HG03571 (cell line): Measurements from ENCODE around the gene AK3.
"Not testable (repeated sequence)": the region's sequence is repeated elsewhere in the genome, so short reads cannot be mapped to it uniquely, and the experiment has no call there.

Source experiments
- ATAC-seq: cut with Tn5 transposase; IDR thresholded peaks from one replicate; pipeline ENCODE4 v1.9.1; 2021; ENCODE audit not compliant: unreplicated experiment

The AK3 gene

DNA sequence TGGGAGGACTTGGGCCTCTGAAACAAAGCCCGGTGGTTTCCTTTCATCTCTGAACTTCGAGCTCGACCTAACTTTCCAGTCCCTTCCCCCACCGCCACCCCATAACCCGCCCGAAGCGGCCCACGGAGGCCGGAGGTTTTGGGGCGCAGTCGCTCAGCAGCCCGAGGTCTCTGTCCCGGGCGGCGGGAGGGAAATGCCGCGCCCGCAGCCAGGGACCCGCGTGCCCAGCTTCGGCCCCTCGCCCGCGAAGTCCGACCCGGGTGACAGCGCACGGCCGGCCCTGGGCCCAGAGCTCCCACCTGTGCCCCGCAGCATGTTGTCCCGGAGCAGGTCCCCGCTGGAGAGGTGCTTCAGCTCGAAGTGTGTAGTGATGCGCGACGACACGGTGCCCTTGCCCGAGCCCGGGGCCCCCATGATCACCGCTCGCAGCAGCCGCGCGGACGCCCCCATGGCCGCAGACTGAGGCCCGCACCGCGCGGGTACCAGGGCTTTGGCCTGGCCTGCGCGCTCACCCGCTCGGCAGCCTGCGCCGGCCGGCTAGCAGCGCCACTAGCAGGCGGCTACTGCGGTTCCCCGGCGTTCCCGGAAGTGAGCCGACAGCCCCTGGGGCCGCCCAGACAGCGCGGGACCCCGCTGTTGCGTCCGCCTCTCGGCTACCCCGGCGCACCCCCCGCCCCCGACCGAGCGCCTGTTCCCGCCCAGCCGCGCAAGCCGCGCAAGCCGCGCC, at the start of gene AK3:
Gene AK3 (minus strand): TSS at position 565 of the 727 bp plus-strand sequence. CDS start 115 bp downstream, at position 450.
- peak; percentile 87 for ATAC-seq

DNA sequence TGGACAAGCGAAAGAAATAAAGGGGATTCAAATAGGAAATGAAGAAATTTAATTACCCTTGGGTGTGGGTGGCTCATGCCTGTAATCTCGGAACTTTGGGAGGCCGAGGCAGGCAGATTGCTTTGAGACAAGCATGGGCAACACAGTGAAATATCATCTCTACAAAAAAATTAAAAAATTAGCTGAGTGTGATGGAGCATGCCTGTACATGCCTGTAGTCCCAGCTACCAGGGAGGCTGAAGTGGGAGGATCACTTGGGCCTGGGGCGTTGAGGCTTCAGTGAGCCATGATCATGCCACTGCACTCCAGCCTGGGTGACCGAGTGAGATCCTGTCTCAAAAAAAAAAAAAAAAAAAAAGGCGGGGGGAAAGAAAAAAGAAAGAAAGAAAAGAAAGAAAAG, 47.7 kb upstream of the AK3 start:
- ATAC-seq, result no peak

DNA sequence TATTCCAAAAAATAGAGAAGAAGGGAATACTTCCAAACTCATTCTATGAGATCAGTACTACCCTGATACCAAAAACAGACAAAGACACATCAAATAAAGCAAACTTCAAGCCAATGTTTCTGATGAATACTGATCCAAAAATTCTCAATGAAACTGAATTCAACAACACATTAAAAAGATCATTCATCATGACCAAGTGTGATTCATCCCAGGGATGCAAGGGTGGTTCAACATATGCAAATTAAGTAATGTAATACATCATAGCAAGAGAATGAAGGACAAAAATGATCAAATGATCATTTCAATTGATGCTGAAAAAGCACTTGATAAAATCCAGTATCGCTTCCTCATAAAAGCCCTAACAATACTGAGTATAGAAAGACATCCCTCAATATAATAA, 46.9 kb upstream of the AK3 start:
- ATAC-seq, result no peak

DNA sequence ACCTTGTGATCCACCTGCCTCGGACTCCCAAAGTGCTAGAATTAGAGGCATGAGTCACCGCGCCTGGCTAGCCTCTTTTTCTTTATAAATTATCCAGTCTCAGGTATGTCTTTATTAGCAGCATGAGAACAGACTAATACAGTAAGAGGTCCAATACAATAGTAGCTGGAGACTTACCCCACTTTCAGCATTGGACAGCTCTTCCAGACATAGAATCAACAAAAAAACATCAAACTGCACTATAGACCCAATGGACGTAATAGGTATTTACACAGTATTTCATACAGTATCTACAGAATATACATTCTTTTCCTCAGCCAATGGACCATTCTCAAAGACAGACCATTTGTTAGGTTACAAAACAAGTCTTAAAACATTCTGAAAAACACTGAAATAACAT, 45.6 kb upstream of the AK3 start:
- ATAC-seq, result no peak

DNA sequence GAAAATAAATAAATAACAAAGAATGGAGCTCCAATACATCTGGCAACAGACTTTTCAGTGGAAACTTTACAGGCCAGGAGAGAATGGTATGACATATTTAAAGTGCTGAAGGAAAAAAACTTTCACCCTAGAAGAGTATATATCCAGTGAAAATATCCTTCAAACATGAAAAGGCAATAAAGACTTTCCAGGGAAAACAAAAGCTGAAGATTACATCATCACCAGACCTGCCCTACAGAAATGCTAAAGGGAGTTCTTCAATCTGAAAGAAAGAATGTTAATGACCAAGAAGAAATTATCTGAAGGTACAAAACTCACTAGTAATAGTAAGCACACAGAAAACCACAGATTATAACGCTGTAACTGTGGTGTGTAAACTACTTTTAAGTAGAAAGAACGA, 43.4 kb upstream of the AK3 start:
- no peak for ATAC-seq

DNA sequence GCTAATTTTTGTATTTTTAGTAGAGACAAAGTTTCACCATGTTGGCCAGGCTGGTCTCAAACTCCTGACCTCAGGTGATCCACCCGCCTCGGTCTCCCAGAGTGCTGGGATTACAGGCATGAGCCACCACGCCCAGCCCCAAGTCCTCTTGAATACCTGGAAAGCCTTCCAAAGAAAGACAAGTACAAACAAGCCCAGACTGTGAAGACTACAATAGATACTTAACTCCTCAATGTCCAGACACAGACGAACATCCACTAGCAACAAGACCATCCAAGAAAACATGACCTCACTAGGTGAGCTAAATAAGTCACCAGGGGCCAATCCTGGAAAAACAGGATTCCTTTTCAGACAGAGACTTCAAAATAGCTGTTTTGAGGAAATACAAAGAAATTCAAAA, 42.2 kb upstream of the AK3 start:
- not testable (repeated sequence) for ATAC-seq

DNA sequence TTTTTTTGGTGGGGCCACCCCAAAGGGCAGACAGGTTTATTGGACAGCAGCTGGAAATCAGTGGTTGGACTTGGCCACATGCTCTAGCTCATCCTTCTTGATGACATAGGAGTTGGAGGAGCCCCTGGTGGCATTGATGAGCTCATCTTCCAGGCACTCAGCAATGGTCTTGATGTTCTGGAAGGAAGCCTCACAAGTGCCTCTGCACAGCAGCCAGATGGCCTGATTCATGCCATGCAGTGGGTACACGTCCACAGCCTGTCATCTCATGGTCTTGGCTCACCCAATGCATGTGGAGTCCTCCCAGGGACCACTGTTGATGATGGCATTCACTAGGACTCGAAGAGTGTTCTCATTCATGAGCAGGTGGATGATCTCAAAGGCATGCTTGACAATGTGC, 40.4 kb upstream of the AK3 start:
- ATAC-seq, result no peak

DNA sequence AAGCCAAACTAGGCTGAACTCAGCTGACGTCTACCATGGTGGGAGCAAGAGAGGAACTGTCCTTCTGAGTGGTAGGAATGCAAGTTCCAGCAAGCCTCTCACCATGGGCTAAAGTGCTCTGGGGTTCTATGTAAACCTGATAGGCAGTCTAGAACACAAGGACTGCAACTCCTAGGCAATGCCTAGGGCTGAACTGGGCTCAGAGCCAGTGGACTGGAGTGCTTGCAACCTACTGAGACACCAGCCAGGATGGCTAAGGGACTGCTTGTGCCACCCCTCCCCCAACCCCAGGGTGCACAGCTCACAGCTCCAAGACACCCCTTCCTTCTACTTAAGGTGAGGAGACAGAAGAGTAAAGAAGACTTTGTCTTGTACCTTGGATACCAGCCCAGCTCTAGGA, 39.6 kb upstream of the AK3 start:
- no peak for ATAC-seq

DNA sequence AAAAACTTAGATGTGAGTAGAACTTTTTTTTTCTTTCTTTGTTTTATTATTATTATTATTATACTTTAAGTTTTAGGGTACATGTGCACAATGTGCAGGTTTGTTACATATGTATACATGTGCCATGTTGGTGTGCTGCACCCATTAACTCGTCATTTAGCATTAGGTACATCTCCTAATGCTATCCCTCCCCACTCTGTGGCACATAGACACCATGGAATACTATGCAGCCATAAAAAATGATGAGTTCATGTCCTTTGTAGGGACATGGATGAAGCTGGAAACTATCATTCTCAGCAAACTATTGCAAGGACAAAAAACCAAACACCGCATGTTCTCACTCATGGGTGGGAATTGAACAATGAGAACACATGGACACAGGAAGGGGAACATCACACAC, 34.0 kb upstream of the AK3 start:
- ATAC-seq, result not testable (repeated sequence)

DNA sequence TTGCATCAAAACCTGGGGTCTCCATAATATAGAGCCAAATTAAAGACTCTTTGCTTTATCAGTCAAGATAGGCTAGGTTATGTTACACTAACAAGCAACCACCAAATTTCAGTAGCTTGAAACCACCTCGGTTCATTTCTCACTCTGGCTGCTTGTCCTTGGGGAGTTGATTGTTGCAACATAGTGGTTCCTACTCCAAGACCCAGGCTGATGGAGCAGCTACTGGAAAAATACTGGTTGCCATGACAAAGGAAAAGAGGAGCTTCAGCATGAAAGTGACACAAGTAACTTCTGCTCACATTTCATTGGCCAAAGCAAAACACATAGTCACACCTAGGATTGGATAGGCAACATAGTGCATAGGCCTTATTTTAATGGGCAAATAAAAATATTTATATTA, 33.2 kb upstream of the AK3 start:
- ATAC-seq, result no peak

DNA sequence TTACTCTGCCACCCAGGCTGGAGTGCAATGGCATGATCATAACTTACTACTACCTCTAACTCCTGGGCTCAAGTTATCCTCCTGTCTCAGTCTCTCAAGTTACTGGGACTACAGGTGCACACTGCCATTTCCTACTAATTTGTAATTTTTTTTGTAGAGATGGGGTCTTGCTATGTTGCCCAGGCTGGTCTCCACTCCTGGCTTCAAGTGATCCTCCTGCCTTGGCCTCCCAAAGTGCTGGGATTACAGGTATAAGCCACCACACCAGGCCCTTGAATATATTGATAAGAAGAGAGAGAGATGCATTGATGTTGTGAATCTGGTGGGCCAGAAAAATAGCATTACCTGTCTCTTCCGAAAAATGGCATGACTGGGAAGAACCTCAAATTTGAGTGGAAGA, 30.8 kb upstream of the AK3 start:
- no peak for ATAC-seq

DNA sequence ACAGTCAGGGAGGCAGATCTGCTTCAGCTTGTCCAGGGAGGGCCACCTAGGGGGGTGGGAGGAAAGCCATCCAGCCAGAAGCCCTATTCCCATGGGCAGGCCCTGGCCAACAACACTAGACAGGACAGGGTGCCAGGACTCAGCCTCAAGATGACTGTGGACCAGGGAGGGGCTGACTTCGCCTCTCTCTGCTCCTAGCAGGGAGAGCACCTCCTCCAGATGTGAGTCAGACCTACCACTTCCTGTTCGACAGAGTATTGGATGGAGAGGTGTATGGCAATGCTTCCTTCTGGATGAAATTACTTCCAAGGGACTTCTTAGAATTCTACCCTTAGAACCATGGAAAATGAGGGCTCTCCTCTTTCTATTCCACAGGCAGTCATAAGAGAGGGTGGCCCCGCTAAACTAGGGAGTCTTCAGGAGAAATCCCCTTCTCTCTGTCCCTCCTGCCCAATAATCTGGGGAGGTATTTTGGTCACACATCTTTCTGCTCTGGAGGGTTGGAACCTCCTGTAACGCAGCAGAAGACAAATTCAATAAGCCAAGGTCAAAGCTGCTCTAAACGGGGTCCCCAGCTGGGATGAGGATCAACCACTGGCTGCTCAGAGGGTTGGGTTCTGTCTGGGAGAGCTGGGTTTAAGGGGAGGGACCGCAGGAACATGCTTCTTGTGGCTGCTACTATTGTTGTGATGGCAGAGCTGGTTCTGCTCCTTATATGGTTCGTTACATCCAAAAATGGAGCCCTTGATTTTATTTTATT, 28.5 kb upstream of the AK3 start:
- no peak for ATAC-seq

DNA sequence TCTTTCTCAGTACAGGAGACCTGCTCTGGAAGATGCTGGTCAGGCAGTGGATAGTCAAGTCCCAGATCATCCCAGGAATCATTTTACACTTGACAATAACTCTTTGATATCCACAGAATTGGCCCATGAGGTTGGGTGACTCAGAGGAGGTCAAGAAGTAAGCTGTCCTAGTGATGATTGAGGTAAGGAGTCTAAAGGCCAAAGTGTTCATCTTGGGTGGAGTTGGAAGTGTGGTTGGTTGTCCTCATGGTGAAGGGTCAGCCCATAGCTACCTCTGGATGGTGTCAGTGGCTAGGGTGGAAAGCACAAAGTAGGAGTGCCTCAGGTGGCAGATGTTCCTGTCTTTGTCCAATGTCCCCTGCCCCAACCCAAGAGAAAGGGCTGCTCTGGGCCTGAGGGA, 27.7 kb upstream of the AK3 start:
- no peak for ATAC-seq

DNA sequence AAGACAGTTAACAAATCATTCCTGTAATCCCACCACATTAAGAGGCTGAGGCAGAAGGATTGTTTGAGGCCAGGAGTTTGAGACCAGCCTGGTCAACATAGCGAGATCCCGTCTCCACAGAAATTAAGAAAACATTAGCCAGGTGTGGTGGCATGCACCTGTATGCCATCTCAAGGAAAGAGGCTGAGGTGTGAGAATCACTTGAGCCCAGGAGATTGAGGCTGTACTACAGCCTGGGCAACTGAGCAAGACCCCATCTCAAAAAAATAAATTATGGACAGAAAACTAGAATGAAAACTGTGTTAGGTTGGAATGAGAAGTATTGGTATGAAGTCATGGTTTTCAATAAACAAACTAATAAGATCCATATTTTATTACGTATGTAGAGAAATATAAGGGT, 23.0 kb upstream of the AK3 start:
- no peak for ATAC-seq

DNA sequence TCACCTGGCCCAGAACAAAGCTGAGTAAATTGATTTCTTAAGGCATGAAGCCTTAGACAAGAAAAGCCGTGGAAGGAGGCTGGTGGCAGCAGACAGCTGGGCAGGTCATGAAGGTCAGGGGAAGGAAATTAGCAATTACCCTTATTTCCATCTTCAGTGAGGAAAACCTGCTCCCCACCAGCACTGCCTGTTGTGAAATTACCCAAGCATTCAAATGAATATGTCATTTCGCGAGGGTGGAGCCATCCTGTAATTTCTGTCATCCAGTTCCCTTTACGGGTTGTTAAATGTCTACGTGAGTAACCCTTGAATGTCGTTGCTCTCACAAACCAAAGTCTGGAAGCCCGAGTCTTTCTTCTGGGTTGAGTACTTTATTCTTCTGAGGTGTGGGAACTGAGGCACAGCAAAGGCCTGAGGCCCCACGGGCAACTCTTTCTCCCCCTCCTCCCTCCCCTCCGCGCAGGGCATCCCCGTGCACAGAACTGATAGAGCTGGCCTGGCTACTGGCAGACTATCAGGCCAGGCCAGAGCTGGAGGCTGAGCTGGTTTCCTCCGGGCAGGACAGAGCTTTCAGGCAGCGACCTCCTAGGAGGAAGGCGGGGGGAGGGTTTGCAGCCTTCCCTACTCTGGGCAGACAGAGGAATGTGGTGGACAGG, 22.0 kb upstream of the AK3 start:
- ATAC-seq, result peak; percentile 5

DNA sequence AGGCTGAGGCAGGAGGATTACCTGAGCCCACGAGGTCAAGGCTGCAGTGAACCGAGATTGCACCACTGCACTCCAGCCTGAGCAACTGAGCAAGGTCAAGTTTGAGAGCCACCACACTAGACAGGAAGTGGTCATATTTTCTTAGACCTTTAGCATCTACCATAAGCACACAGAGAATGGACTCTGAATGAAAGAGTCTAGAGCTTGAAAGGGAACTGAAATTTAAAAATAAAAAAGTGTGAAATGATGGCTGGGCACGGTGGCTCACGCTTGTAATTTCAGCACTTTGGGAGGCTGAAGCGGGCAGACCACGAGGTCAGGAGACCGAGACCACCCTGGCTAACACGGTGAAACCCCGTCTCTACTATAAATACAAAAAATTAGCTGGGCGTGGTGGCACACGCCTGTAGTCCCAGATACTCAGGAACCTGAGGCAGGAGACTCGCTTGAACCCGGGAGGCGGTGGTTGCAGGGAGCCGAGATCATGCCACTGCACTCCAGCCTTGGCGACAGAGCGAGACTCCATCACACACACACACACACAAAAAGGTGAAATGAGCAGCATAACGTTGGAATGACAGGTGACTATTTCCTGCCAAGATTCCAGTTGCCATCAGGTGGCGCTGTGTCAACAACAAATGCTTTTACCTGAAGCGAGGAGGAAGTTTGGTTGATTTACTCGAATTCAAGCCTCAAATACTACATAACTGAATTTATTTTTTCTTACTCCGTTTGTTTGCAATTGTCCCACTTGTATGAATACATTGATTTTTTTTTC, 21.3 kb upstream of the AK3 start:
- peak; percentile 88 for ATAC-seq

DNA sequence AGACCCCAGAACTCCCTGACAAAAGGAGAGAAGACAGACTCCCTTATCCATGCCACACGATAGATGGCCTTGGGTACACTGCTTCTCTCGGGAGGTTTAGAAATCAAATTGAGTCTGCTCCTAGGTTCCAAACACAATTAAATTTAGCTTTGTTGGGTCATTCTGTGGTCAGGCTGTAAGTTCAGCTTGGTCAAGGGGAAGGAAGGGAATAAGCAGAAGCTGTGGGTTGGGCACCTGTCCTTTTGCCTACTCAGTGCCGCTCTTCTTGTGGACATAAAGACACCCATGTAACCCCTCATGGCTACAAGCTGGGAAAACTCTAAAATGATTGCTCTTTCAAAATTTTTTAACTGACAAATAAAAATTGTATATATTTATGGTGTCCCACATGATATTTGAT, 19.1 kb upstream of the AK3 start:
- ATAC-seq, result no peak

DNA sequence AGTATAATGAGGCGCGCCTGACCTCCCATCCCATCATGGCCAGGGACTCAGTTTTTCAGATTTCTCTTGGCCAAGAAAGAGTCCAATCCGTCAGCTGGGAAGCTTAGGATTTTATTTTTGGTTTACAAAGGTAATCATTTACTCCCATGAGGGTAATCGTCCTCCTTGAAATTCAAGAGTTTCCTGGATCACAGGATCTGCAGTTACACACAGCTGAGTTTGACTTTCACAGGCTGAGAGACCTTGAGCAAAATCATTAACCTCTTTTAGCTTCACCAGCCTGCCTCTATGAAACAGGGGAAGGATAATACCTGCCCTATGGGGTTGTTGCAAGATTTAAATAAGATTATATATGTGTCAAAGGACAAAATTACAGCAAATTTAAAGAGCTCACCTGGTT, 15.4 kb upstream of the AK3 start:
- no peak for ATAC-seq

DNA sequence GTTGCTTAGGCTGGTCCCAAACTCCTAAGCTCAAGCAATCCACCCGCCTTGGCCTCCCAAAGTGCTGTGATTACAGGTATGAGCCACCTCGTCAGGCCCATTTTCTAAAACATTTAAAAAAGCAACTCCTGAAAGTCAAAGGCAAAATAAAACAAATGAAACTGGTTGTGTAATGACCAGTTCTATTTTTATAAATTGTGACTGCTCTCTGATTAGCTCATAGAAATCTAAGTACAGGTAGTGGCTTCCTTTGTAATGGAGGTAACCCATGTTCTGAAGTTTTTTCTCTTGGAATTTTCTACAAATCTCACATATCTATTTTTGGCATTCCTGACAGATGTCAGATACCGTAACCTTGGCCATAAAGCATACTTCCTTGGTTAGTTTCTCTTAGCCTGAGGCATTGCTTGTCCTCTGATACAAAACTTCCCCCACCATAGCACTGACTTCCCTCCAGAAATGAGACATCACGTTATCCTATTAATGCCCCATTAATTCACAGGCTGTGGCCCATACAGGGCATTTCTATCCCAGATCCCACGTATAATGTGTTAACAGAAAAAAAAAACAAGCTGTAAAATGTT, 14.1 kb upstream of the AK3 start:
- no peak for ATAC-seq

DNA sequence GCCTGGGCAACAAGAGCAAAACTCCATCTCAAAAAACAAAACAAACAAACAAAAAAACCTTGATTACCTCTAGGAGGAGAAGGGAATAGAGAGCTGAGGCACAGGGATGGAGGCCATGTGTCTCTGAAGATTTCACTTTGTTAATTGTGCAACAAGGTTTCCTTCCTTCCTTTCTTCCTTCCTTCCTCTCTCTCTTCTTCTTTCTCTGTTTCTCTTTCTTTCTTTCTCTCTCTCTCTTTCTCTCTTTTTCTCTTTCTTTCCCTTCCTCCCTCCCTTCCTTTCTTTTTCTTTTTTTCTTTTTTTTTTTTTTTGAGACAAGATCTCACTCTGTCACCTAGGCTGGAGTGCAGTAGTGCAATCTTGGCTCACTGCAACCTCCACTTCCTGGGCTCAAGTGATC, 13.5 kb upstream of the AK3 start:
- not testable (repeated sequence) for ATAC-seq
